HT-29 (cell line): ENCODE results near the gene DIRAS2. TPM values are rescaled to one million over a fixed set of nuclear protein-coding genes. Genes with fewer than 3 reads are reported as not detected.

Experiments used
- DNase-seq: peaks from one replicate; pipeline ENCODE4 v3.0.0-alpha.2; 2015; ENCODE audit warnings: low spot score
- total RNA-seq: library from RNA; depleted of rRNA; stranded (reverse); fragments of >200 nt; shearing (Covaris generic); gene quantifications from 2 replicates; pipeline ENCODE4 v1.2.3, GENCODE V29; 2014; rRNA removed

DIRAS2 gene
- total RNA-seq, 1 experiment from 2014 or later = not detected

GRCh38 chr9:90612957-90613356 lies 29.7 kb downstream of the DIRAS2 start:
- no peak for DNase-seq

- no peak for DNase-seq
These were observed 31.1 kb downstream of the DIRAS2 start for GRCh38 chr9:90611568-90611967.

GRCh38 chr9:90611121-90611520 lies 31.5 kb downstream of the DIRAS2 start:
- DNase-seq = no peak

GRCh38 chr9:90607701-90608516 lies 34.7 kb downstream of the DIRAS2 start:
- DNase-seq = no peak

GRCh38 chr9:90600029-90600428 lies 42.6 kb downstream of the DIRAS2 start:
- no peak for DNase-seq

GRCh38 chr9:90598191-90598590 lies 44.4 kb downstream of the DIRAS2 start:
- no peak for DNase-seq

GRCh38 chr9:90593646-90594045 lies 49.0 kb downstream of the DIRAS2 start:
- no peak for DNase-seq

GRCh38 chr9:90580576-90580975 lies 62.0 kb downstream of the DIRAS2 start:
- DNase-seq = no peak

- no peak for DNase-seq
These were observed 63.4 kb downstream of the DIRAS2 start for GRCh38 chr9:90579181-90579580.

- DNase-seq = no peak
These were observed 64.4 kb downstream of the DIRAS2 start for GRCh38 chr9:90578126-90578815.

- no peak for DNase-seq
These were observed 73.1 kb downstream of the DIRAS2 start for GRCh38 chr9:90569511-90569910.

GRCh38 chr9:90568667-90569066 lies 74.0 kb downstream of the DIRAS2 start:
- DNase-seq = no peak

GRCh38 chr9:90562229-90562628 lies 80.4 kb downstream of the DIRAS2 start:
- DNase-seq = no peak

Other genes with a start within 250 kb of the DIRAS2 start
- 24.2 and 34.7 TPM in 2 replicates for gene SYK, start 159.0 kb upstream of the DIRAS2 start, total RNA-seq